ENCODE measurements around the gene ABHD17A.

The ABHD17A gene

GRCh38 chr19:1852581-1853128, 32.6 kb downstream of the ABHD17A start:
- DNase-seq (ENCODE audit: low read depth): no peak

GRCh38 chr19:1851654-1852580, 33.4 kb downstream of the ABHD17A start:
- DNase-seq (ENCODE audit: low read depth): peak; percentile 46

GRCh38 chr19:1850809-1851653, 34.3 kb downstream of the ABHD17A start:
- DNase-seq (ENCODE audit: low read depth): no peak

- DNase-seq (ENCODE audit: low read depth): no peak
These were observed 35.4 kb downstream of the ABHD17A start for GRCh38 chr19:1849886-1850398.

GRCh38 chr19:1849132-1849474, 36.2 kb downstream of the ABHD17A start:
- DNase-seq (ENCODE audit: low read depth): no peak

- DNase-seq (ENCODE audit: low read depth): peak; percentile 94
These were observed 36.7 kb downstream of the ABHD17A start, which contains the start of gene REXO1 for GRCh38 chr19:1848399-1849131. TSS of gene REXO1 (minus strand) at chr19:1848483. CDS start at chr19:1848358, 125 bp downstream.

GRCh38 chr19:1847684-1848398, 37.5 kb downstream of the ABHD17A start:
- peak; percentile 35 for DNase-seq (ENCODE audit: low read depth)

- no peak for DNase-seq (ENCODE audit: low read depth)
These were observed 38.0 kb downstream of the ABHD17A start for GRCh38 chr19:1847348-1847683.

- no peak for DNase-seq (ENCODE audit: low read depth)
These were observed 38.6 kb downstream of the ABHD17A start for GRCh38 chr19:1846517-1847204.

GRCh38 chr19:1845642-1846041, 39.7 kb downstream of the ABHD17A start:
- DNase-seq (ENCODE audit: low read depth): no peak

- no peak for DNase-seq (ENCODE audit: low read depth)
These were observed 40.2 kb downstream of the ABHD17A start for GRCh38 chr19:1845125-1845515.

- DNase-seq (ENCODE audit: low read depth): no peak
These were observed 40.7 kb downstream of the ABHD17A start for GRCh38 chr19:1844513-1845124.

GRCh38 chr19:1843646-1844394, 41.5 kb downstream of the ABHD17A start:
- DNase-seq (ENCODE audit: low read depth): no peak

- DNase-seq (ENCODE audit: low read depth): no peak
These were observed 42.2 kb downstream of the ABHD17A start for GRCh38 chr19:1843116-1843515.

- DNase-seq (ENCODE audit: low read depth): no peak
These were observed 43.9 kb downstream of the ABHD17A start for GRCh38 chr19:1841209-1841924.

GRCh38 chr19:1840541-1841115, 44.7 kb downstream of the ABHD17A start:
- no peak for DNase-seq (ENCODE audit: low read depth)

- DNase-seq (ENCODE audit: low read depth): no peak
These were observed 45.4 kb downstream of the ABHD17A start for GRCh38 chr19:1839658-1840540.

All from activated T-cell treated with anti-CD3 and anti-CD28 coated beads for 48 hours (primary cell).